NCI-H1417 treated with DMSO at 0.1 percent for 48 hours (cell line): ENCODE data around the gene GPR4.

ENCODE experiments used
- DNase-seq: peaks from one replicate; lab custom pipeline; 2025; lab: John Stamatoyannopoulos, UW

GPR4 gene

GRCh38 chr19:45547965-45548609 lies 53.9 kb downstream of the GPR4 start:
- DNase-seq: no peak

- DNase-seq: no peak
These were observed 54.7 kb downstream of the GPR4 start for GRCh38 chr19:45547211-45547770.

GRCh38 chr19:45542234-45542668 lies 59.8 kb downstream of the GPR4 start:
- no peak for DNase-seq
